ENCODE measurements around the gene NME3. TPM values are rescaled to one million over a fixed set of nuclear protein-coding genes. Genes with fewer than 3 reads are reported as not detected.
"Not testable (repeated sequence)": the region's sequence is repeated elsewhere in the genome, so short reads cannot be mapped to it uniquely, and the experiment has no call there.

Gene NME3
- total RNA-seq, 1 donor from 2014 or later, result 33.6 TPM

GRCh38 chr16:1743376-1744337 lies 27.7 kb downstream of the NME3 start:
- ATAC-seq (ENCODE audit: poor library complexity) (no peak), DNase-seq (no peak)
- intact Hi-C loops (cut with DNase I), result no loop called here

- ATAC-seq (ENCODE audit: poor library complexity) (peak; percentile 49), DNase-seq (no peak)
- intact Hi-C loops (cut with DNase I), result no loop called here
Observed at GRCh38 chr16:1741553-1742165, 29.7 kb downstream of the NME3 start.

- peak; percentile 28 for ATAC-seq (ENCODE audit: poor library complexity)
Observed at GRCh38 chr16:1740781-1741490, 30.4 kb downstream of the NME3 start.

GRCh38 chr16:1740234-1740633 lies 31.1 kb downstream of the NME3 start:
- ATAC-seq (ENCODE audit: poor library complexity) (no peak), DNase-seq (no peak)
- intact Hi-C loops (cut with DNase I), result no loop called here

More at GRCh38 chr16:1740781-1741490, 30.4 kb downstream of the NME3 start:
- intact Hi-C loops (cut with DNase I), result no loop called here
- no peak for DNase-seq

- ATAC-seq (ENCODE audit: poor library complexity) (no peak), DNase-seq (no peak)
- intact Hi-C loops (cut with DNase I), result no loop called here
Observed at GRCh38 chr16:1734816-1735215, 36.5 kb downstream of the NME3 start.

- intact Hi-C loops (cut with DNase I), result no loop called here
- ATAC-seq (ENCODE audit: poor library complexity) (no peak), DNase-seq (no peak)
Observed at GRCh38 chr16:1734123-1734522, 37.2 kb downstream of the NME3 start.

GRCh38 chr16:1732551-1732987 lies 38.8 kb downstream of the NME3 start:
- DNase-seq; intact Hi-C loops (cut with DNase I); ATAC-seq (ENCODE audit: poor library complexity): not testable (repeated sequence)

- DNase-seq (no peak), ATAC-seq (ENCODE audit: poor library complexity) (no peak)
- intact Hi-C loops (cut with DNase I), result no loop called here
Observed at GRCh38 chr16:1732071-1732470, 39.3 kb downstream of the NME3 start.

GRCh38 chr16:1731603-1732002 lies 39.7 kb downstream of the NME3 start:
- ATAC-seq (ENCODE audit: poor library complexity), result no peak
- intact Hi-C loops (cut with DNase I), result no loop called here
- no peak for DNase-seq

- intact Hi-C loops (cut with DNase I), result no loop called here
- no peak for ATAC-seq (ENCODE audit: poor library complexity)
- DNase-seq, result no peak
Observed at GRCh38 chr16:1731073-1731472, 40.3 kb downstream of the NME3 start.

- intact Hi-C loops (cut with DNase I), result no loop called here
- no peak for ATAC-seq (ENCODE audit: poor library complexity)
- no peak for DNase-seq
Observed at GRCh38 chr16:1729445-1729844, 41.9 kb downstream of the NME3 start.

- intact Hi-C loops (cut with DNase I), result no loop called here
- DNase-seq, result no peak
- ATAC-seq (ENCODE audit: poor library complexity), result no peak
Observed at GRCh38 chr16:1729026-1729425, 42.3 kb downstream of the NME3 start.

GRCh38 chr16:1727651-1728624 lies 43.4 kb downstream of the NME3 start:
- DNase-seq (no peak), ATAC-seq (ENCODE audit: poor library complexity) (no peak)
- intact Hi-C loops (cut with DNase I), result no loop called here

GRCh38 chr16:1726661-1727502 lies 44.5 kb downstream of the NME3 start:
- DNase-seq (no peak), ATAC-seq (ENCODE audit: poor library complexity) (no peak)
- intact Hi-C loops (cut with DNase I), result no loop called here

GRCh38 chr16:1724491-1724890 lies 46.9 kb downstream of the NME3 start:
- no peak for ATAC-seq (ENCODE audit: poor library complexity)
- intact Hi-C loops (cut with DNase I), result no loop called here
- DNase-seq, result no peak

GRCh38 chr16:1723450-1724147 lies 47.7 kb downstream of the NME3 start:
- intact Hi-C loops (cut with DNase I), result no loop called here
- DNase-seq, result no peak
- peak; percentile 39 for ATAC-seq (ENCODE audit: poor library complexity)

- ATAC-seq (ENCODE audit: poor library complexity) (no peak), DNase-seq (no peak)
- intact Hi-C loops (cut with DNase I), result no loop called here
Observed at GRCh38 chr16:1721372-1721771, 50.0 kb downstream of the NME3 start.

Data from Right ventricle myocardium superior (tissue), 1 donor.